G401.6 (cell line): Measurements from ENCODE around the gene KANSL1.

ENCODE experiments used
- FAIRE-seq: peaks from 2 replicates; lab custom pipeline; 2012; peaks lifted over from hg19 to GRCh38; lab: Jason Lieb, UNC

KANSL1 gene

DNA sequence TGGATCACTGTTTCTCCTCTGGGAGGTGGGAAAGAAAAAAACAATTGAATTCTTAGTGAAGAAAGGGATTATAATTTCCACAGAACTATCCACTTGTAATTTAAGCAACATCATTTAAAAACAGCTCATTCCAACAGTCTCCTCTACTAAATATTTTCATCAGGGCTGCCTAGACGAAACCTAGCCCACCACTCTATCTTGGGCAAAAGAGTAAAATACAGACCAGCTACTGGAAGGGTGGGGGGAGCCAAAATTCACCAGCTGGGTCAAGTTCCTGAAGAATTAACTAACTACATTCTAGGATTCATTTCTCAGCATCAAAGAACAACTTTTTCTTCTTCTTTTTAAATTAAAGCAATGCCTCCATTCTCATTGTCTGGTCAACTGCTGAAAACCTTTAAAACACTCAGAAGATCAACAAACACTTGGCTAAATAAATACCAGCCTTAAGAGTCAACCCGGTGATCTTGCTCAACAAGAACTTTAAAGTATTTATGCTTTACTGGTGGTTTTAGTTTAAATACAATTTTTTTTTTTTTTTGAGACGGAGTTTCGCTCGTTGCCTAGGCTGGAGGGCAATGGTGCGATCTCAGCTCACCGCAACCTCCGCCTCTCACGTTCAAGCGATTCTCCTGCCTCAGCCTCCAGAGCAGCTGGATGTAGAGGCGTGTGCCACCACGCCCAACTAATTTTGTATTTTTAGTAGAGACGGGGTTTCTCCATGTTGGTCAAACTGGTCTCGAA, 25.2 kb downstream of the KANSL1 start:
- FAIRE-seq = no peak

DNA sequence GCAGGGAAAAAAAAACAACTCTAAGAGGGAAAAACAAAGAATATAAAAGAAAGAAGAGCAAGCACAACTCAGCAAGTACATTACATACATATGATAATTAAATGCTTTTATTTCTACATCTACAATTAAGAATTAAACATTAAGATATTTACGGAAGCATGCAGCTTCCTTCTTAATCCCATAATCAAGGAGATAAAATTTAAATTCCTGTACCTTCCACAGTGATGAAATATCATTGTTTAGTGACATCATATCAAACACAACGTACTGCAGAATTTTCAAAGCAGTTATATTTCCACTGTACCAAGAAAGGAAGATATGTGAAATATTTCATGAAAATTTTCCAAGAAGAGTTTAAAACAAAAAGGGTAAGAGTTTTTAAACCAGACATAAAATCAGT, 26.0 kb downstream of the KANSL1 start:
- FAIRE-seq = no peak

DNA sequence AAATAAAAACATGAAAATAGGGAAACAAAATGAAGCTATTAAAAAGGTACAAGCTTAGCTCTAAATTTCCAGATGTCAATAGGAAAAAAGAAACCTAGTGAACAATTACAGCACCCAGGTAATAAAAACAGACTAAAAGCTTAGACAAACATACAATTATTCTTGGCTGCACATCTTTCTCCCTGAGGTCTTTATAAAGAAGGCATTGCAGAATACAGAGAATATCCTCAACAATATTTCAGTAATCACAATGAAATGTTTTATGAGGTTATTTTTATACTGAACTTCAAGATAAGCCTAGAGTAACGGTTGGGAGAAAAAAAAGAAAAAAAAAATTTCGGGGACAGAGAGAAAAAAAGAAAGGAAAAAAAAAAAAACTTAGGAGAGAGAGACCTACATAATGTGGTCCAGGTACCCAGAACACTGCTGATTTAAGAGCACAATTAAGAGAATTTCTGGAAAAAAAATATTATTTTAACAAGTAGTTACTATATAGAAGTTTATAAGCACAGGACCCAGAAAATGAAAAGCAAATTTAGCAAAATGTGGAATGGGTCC, 26.5 kb downstream of the KANSL1 start:
- no peak for FAIRE-seq

DNA sequence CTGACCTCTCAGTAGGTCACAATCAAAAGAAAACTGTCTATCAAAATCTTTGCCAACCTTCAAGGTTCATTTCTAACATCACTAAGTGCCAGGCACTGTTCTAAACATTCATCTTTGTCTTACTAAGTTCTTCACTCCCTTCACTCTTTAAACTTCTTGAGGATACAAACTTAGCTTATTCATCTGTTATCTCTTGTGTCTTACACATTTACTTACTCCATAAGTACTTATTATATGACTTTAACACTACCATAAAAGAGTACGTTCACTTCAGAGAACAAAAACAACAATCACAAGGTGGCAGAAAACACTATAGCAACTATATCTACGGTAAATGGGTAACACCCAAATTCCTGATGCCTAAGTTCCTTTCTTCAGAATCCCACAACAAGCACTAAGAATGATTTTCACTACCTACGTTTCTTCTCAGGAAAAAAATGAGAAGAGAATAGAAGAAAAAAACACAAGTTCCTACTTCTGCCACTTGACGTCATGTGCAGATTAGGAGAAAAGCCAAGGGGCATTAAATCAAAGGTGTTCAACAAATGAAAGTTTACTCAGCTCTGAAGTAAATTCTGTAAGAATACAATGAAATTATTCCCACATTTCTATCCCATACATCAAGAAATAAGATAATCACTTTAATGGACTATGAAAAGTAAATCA, 29.2 kb downstream of the KANSL1 start:
- no peak for FAIRE-seq

DNA sequence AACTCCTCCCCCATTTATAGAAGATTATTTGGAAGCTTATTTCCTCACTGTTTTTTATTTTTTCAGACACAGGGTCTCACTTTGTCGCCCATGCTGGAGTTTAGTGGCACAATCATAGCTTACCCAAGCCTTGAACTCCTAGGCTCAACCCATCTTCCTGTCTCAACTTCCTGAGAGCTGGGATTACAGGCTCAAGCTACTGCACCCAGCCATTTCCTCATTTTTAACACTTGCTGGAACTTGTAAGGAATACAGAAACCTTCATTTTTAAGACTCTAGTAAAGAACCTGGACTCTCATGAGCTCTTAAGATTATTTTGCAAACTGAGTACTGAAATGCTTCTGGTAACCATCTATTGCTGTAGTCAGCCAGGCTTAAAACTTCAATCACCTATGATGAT, 29.9 kb downstream of the KANSL1 start:
- FAIRE-seq = no peak

DNA sequence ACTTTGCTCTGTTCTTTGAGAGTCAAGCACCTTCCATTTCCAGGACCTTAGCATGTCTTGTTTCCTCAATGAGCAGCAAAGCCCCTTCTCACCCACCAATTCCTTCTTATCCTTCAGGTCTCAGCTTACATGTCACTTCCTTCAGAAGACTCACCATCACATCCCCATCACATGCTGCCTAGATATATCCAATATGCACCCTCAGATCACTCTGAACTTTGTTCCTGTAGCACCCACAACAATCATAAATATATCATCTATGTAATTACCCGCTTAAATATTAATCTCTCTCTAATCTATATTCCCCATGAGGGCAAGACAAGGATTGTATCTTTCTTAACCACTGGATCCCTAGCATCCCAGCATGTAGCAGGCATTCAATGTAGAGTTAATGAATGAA, 30.4 kb downstream of the KANSL1 start:
- FAIRE-seq = no peak

DNA sequence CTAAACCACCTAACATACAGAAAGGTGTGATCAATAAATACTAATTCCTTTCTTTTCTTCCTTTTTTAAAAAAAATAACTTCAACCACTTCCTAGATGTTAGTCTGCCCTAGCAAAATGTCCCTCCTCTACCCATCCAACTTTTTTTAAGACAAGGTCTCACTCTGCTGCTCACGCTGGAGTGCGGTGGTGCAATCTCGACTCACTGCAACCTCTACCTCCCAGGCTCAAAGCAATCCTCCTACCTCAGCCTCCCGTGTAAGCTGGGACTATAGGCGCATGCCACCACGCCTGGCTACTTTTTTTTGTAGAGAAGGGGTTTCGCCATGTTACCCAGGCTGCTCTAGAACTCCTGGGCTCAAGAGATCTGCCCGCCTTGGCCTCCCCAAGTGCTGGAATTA, 33.1 kb downstream of the KANSL1 start:
- no peak for FAIRE-seq

DNA sequence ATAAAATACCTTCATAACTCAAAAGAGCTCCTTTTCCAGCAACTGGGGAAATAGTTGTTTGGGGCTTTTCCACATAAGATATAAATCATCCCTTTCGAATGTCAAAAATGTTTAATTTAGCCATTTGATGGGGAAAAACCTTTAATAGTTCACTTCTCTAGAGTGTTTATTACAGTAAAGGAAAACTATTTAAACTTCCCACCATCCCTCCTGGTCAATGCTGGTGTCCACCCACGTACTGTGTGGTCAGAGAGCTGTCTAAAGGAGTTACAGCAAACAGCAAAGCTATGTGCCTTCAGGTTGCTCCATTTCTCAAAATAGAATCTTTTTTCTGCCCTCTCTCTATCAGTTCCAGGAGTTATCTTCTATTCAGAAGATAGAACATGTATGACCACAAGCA, 33.5 kb downstream of the KANSL1 start:
- no peak for FAIRE-seq

DNA sequence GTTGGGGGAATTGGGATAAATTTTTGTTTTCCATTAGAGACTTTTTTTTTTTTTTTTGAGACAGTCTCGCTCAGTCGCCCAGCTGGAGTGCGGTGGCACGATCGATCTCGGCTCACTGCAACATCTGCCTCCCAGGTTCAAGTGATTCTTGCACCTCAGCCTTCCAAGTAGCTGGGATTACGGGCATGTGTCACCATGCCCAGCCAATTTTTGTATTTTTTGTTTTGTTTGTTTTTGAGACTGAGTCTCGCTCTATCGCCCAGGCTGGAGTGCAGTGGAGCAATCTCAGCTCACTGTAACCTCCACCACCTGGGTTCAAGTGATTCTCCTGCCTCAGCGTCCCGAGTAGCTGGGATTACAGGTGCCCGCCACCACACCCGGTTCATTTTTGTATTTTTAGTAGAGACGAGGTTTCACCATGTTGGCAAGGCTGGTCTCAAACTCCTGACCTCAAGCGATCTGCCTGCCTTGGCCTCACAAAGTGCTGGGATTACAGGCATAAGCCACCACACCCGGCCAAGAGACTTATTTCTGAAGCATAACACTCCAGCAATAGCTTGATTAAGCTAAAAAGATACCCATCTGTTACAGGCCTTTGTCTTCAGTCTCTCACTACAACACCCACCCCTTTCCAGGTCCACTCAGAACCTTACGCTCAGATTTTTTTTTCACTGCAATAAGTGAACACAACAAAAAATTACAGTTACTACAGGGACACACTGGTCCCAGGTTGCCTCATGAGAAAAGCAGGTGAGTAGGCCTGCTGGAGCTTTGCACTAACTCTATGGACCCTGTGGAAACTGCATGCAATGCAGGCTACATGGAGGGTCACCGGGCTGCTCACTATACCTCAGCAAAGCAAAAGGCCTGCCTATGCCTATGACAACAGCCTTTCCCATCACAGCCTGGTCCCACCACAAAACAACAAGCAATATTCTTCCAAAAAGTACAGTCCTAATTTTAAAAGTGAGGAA, 34.6 kb downstream of the KANSL1 start:
- no peak for FAIRE-seq

DNA sequence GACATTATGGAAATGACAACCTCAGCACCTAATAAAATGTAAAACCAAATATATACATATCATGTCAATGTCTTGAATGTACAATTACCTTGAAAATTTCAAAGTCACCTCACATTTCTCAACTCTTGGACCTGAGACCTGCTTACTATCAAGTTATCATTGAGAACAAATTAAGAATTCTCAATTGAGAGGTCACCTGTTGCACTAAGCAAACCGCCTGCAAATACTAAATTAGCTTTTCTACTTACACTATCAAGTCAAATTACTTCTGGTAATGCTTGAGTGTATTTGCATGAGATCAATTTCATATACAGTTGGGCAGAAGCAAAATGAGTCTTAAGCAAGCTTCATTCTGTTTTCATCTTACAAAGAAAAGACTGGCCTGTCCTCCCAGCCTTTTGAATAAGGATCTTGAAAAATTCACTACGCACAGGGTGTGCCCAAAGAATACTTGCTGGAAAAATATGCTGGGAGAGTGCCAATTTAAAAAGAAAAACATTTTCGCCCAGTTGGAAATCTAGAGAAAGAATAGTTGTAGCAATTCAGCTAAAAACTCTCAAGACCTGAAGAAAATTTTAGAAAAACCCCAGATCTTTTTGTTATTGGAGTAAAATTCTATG, 35.7 kb downstream of the KANSL1 start:
- FAIRE-seq = no peak

DNA sequence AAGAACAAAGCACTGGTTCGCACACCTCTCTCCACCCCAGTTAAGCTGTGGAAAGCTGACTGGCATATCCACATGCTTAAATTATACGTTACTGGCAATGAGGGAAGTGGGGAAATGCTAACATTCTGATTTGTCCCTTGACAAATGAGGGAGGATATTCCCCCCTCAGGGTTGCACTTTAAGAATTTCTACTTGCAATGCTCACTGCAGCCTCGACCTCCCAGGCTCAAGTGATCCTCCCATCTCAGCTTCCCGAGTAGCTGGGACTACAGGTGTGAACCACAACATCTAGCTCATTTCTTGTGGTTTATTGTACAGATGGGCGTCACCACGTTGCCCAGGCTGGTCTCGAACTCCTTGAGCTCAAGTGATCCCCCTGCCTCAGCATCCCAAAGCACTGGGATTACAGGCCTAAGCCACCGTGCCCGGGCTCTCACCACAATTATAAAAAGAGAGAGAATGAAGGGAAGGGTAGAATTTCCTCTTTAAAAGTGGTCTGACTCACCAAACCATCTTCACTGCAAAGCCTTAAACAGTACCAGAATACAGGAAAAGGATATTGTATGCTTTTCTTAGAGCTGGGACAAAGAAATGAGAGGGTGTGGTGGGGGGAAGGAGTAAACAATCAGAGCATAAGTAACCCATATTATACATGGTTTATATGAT, 38.9 kb downstream of the KANSL1 start:
- no peak for FAIRE-seq

DNA sequence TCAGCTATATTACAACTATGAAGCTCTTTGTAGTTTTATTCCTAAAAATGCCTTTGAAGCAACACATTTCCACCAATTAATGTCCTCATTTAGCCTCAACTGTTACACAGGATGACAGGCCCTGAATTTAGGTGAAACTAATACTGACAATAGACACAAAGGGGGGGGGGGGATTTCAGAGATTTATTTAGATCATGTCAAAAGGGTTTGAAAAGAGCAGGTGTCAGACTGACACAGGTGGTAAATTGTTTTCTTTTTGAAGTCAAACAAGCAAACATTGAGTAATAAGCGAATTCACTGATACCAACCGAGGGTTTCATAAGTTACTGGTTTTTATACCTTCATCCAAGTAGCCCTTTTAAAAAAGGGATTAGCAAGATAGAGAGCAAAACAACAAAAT, 40.8 kb downstream of the KANSL1 start:
- FAIRE-seq = no peak

DNA sequence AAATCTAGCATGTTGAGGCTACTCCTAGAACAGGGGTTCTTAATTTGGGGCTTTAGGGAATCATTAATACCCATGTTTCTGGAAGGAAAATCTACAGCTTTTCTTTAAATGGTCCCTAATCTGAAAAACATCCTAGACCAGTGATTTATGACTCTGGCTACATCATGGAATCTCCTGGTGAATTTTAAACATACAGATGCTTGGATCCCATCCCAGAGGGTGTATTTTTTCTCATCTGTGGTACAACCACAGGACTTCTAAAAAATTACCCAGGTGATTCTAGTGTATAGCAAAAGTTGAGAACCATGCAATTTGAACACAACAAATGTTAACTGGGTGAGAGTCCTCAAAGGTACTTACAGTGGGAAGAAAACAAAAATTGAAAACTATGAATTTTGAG, 41.5 kb downstream of the KANSL1 start:
- FAIRE-seq = no peak

DNA sequence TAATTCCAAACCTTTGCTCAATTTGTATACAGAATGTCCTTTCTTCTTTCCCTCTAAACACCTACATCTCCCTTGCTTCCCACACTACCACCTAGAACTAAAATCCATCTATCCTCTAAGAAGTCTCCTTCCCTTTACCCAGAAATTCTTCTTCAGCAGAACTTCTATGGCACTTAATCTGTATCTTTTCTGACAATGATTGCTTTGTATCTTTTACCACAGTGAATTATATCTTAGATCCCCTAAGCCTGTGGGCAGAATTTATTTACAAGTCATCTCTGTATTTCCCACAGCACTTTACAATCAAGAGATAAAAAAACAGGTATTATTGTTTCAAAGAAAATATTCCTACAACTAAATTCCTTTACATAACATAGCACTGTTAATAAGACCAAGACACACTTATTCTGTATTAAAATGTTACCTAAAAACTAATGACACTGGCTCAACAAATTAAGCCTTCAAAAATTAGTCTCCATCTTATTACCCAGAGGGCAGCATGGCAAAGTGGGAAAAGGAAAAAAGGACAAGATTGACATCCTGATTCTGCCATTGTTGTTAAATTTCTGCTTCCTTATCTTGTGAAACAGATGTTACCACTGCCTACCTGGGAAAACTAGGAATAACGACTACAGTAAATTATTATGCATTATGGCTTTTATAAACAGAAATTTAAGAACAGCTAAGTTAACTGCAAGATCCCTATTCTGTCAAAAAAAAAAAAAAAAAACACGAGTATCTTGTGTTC, 42.8 kb downstream of the KANSL1 start:
- no peak for FAIRE-seq

DNA sequence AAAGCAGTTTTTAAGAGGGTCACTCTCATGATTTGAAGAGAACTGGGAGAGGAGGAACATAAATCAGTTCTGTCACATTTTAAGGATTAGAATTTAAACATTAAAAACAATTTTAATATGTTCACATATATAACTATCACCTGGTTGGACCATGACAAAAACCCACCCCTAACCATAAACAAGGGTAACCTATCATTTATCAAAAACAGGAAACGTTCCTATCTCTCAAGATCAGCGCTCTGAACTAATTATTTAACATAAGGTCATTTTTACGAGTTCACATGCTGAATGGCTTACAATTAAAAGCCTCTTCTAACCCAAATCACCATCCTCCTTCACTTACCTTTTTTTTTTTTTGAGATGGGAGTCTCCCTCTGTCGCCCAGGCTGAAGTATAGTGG, 45.0 kb downstream of the KANSL1 start:
- no peak for FAIRE-seq

DNA sequence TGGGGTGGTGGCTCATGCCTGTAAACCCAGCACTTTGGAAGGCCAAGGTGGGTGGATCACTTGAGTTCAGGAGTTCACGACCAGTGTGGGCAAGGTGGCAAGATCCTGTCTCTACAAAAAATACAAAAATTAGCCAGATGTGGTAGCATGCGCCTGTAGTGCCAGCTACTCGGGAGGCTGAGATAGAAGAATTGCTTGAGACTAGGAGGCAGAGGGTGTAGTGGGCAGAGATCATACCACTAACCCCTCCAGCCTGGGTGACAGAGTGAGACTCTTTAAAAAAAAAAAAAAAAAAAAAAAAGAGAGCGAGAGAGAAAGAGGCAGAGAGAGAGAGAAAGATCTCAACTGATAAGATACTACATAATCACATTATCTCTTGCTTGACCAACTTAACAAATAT, 45.9 kb downstream of the KANSL1 start:
- no peak for FAIRE-seq

DNA sequence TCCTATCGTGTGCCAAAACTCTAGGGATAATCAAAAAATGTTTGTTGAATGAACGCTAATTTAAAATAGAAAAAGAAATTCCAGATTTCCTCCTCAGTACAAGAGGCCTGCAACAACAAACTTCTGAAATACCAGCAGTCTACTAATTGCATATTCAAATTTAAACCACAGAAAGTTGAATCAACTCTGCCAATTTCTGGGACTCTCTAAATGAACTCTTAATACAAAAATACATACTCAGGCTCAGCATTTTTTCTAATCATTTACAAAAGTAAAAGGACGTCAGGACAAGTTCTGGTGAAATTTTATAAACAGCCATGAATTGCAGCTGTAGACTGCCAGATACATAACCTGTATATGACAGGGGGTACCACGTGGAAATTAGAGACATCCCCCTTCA, 49.0 kb downstream of the KANSL1 start:
- FAIRE-seq = no peak

DNA sequence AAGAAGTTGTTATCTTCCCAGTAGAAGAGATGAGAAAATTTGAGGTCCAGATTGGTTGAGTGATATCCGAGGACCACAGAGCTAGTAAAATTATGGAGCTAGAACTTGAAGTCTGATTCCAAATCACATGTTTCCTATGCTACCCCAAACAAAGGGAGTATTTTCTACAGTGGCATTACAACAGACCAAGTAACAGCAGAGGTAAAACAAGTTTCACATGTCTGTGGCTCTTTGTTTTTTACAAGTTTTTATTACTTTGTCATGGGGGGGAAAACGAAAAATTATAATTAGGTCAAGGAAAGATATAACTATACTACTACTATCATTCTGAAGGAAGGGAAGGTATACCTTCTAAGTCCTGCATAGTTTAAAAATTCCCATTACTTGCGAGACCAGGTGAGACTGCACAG, 49.4 kb downstream of the KANSL1 start:
- FAIRE-seq = no peak

DNA sequence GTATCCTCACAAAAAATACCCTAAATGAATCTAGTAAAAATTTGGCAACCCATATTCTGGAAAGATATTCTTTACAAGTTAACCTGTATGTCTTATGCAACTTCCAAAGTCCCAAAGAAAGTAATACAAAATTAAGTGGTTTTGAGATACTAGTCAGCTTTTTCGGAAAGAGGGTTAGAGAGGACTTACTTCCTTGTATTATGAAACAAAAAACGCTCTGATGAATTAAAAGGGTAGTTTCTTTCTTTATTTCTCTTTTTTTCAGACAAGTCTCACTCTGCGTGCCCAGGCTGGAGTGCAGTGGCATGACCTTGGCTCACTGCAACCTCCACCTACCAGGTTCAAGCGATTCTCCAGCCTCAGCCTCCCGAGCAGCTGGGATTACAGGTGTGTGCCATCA, 51.6 kb downstream of the KANSL1 start:
- no peak for FAIRE-seq

DNA sequence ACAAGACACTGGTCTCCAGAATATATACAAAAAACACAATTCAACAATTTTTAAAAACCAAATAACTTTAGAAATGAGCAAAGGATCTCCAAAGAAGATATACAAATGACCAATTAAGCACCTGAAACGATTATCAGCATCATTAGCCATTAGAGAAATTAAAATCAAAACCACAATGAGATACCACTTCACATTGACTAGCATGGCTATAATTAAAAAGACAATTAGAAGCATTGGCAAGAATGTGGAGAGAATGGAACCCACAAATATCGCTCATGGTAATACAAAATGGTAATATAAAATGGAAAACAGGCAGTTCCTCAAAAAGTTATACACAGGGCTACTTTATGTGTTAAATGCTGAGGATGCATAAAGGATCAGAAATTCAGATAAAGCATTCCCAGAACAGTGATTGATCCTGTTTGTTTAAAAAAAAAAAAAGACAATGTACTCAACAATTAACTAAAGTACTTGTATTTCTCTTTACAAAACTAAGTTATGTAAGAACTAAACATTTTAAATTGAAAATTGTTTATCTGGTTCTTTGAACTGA, 52.5 kb downstream of the KANSL1 start:
- peak; percentile 3 for FAIRE-seq
